Measurements from ENCODE around the gene KYNU.

GRCh38 chr2:142957144-142957543 lies 79.7 kb downstream of the KYNU start:
- no peak for TF ChIP-seq POLR2A (IDR thresholded peaks at IDR 0.05; ENCODE audit: low read length)
- no peak for TF ChIP-seq GATA1 (IDR thresholded peaks at IDR 0.05; ENCODE audit: low read depth, low read length)
